ENCODE data around the gene BCL11A.
A peak's percentile ranks its signal among the peaks of the same experiment; 100 is the strongest.

Gene BCL11A

DNA sequence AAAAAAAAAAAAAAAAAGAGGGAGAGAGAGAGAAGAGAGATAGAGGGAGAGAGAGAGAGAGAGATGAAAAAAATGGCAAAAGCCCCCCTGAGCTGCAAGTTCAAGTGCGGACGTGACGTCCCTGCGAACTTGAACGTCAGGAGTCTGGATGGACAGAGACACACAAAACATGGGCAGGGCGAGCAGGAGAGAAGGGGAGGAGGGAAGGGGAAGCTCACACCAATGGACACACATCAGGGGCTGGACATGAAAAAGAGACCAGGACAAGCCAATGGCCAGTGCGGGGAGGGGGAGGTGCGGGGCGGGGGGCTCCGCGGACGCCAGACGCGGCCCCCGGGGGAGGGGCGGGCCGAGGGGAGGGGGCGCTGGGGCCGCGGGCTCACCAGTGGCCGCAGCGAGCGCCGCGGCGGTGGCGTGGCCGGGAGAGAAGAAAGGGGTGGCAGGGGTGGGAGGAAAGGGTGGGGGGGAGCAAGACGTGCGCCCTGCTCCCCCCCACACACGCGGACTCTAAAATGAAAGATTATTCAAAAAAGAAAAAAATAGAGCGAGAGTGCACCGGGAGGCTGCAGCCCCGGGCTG lies at the start of gene BCL11A:
TSS of gene BCL11A (minus strand) at position 160 of the 579 bp plus-strand sequence. CDS start 384 bp downstream, outside the sequence.
- peak; percentile 79 to 89 for DNase-seq

DNA sequence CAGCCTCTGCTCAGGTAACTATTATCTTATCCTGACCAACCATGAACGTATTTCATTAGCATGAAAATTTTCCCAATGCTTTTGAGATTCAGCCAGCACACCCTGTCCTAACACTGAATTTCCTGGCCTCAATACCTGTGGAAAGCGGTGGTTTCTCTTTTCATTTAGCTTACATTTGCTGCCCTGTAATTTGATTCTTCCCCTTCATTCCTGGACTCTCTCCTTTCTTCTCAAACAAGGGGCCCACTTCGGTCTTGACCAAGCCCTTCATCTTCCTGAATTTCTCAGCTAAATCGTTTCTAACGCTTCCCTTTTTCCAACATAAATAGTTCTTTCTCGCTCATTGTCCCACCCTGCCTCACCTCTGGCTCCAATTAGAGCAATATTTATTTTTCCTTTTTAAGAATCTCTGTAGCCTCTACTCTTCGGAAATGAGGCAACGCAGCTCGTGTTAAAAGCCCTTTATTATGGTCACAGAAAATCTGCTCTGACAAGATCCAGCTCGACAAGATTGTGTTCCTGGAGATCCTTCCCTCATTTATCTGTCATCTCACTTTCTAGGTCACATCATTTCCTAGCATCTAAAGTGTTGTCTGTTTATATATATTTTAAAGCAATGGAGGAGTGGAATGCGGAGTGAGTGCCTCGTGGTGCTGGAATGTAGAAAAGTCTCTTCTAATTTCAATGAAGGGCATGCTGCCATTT lies 49.5 kb upstream of the BCL11A start:
- DNase-seq: no peak

DNA sequence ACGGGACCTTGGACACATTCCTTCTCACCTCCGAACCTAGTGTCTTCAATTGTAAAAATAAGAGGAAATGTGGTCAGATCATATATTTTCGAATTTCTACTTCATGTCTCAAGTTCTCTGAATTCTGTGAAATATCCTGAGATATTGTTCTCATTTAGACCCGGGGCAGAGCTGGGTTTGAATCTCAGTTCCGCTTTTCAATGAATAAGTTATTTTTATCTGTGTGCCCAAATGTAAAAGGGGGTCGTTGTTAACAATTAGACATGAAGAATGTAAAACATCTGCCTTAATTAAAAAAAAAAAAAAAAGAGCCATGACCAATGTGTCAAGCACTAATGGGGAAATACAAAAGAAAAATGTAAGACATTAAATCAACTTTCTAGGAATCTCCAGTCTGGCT lies 48.9 kb upstream of the BCL11A start:
- DNase-seq: no peak

DNA sequence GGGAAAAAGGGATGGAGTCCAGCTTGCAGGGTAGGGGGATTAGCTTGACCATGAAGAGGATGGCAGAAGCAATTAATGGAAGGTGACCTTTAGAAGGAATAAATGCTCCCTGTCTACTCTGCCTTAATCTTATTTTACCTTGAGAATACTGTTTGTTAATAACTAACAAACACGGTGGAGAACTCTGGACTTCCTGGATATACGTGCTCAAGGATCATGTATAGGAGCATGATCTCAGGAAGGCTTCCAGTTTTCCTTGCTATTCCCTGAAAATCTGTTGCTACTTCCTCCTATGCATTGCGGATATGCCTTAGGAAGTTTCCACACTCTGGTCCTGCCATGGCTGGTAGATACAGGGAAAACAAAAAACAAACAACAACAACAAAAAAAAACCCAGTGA lies 44.8 kb upstream of the BCL11A start:
- DNase-seq: no peak

DNA sequence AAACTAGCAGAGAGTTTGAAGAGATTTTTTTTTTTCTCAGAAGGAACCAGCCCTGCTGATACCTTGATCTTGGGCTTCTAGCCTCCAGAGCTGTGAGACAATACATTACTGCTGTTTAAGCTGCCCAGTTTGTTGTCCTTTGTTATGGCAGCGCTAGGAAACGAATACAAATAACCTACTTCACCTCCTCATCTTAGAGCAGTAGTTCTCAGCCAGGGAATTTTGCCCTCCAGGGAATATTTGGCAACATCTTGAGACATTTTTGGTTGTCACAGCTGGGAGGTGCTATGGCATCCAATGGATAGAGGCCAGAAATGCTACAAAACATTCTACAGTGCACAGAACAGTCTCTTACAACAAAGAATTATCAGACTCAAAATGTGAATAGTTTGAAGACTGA lies 43.9 kb upstream of the BCL11A start:
- no peak for DNase-seq

DNA sequence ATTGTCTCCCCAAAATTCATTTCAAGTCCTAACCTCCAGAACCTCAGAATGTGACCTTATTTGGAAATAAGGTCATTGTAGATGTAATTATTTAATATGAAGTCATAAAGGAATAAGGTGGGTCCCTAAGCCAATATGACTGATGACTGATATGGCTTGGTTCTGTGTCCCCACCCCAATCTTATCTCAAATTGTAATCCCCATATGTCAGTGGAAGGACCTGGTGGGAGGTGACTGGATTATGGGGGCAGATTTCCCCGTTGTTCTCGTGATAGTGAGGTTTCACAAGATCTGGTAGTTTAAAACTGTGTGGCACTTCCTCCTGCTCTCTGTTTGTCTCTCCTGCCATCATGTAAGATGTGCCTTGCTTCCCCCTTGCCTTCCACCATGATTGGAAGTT lies 43.0 kb upstream of the BCL11A start:
- DNase-seq: no peak

DNA sequence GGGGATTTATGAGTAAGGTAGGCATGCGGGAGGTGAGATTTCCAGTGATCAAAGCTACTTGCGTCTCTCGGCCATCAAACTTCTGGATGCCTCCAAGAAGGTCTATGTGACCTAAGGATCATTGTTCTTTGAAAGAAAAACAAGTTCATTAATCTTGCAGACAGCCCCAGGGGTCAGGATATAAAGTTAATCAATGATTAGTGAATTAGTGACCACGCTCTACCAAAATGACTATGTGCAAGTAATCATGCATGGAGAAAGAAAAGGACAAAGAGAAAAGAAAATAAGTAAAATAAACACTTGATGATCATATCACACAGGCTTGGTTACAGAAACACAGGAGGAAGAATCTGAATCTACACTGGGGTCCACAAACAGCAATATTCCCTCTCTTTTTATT lies 42.5 kb upstream of the BCL11A start:
- DNase-seq: no peak

DNA sequence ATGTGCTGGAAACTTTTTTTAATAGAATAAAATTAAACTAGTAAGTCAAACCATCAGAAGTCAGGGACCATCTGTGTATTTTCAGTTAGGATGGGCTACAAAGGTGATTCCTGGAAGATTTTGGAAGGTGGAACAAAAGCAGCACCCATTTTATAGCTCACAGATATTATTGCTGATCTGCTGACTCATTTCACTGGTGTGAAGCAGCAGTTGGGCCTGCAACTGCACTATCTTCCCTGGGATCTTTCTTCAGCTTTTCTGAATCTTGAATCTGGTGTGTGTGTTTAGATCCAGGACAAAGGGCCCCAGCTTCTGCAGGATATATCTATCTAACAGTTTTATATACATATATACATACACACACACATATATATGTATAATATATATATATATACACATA lies 35.6 kb upstream of the BCL11A start:
- no peak for DNase-seq

DNA sequence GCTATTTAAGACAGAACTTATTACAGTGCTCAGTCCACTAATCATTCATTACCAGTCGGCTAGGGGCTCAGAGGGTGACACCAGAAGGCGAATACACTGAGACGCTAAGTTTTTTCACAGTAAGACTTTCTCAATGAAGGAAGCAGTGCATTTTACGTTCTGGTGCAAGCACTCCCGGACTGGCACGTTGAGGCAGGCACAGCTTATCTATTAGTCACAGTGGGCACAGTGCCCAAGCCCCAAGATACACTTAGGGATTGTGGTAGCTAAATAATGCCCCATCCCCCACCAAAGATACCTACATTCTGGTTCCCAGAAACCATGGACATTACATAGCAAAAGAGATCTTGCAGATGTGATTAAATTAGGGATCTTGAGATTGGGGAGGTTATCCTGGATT lies 32.6 kb upstream of the BCL11A start:
- DNase-seq: no peak

DNA sequence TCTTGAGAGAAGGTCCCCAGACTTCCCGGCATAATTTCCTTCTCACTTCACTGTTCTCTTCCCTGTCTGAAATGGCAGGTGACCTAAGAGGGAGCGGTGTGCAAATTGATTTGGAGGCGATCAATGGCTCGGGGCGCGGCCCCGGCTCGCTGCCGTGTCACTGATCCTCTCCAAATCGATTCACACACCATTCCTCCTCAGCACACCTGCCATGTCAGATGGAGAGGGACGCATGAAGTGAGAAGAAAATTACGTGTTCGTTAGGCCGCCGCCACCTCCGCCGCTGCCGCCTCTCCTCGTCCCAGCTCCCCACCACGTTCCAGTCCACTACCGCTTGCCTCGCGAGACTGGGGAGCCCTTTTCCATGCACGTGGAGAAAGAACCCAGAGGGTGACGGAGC lies 31.8 kb upstream of the BCL11A start:
- DNase-seq: no peak

DNA sequence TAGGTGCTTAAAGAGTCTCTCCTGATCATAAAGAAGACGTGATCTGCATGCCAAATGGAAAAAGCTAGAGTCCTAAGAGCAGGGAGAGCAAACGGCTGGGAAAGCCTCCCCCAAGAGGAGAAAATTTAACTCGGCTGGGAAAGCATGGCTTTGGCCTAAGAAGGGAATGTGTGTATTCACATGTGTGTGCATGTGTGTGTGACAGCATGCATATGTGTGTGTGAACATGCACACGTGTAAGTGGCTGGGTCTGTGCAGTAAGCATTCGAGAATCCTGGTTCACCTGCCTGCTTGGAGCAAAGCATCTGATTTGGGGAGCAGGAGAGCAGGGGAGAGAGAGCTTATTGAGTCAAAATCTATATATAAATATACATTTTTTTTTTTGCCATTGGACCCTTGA lies 30.1 kb upstream of the BCL11A start:
- no peak for DNase-seq

DNA sequence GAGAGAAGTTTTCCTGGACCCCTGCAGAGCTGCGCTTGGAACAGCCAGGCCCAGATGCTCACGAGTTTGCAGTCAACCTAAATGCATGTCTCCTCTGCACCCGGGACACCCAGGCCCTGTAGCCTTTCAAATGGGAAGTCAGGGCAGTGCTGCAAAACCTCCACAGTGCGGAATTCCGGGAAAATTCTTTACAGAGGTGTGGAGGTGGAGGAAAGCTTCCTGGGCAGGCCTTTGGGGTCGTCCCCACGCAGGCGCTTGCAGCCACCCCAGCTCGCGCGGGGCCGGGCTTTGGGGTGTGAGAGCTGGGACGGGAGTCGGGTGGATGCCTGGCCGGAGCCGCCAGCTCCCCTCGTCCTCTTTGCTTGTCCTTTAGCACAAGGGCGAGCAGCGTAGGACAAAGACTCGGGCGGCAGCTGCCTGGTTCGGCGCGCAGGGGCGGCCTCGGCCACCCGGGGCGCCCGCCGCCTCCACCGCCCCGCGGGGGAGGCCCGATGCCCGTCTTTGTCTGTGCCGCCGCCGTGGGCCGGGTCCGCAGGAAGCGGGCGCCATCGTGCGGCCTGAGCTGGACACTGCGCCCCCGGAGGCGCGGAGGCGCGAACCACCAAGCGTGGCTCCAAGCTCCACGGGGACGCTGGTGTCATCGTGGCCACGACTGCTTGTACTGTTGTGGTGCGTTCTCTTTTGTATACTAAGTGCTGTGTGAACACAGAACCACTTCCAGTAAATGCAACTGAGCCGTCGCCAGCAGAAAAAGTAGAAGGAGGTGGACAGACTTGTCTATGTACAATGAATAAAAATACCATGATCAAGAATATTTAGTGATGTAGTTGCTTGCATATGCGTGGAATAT lies 28.2 kb upstream of the BCL11A start:
- peak in 1 of 2 experiments; percentile 83 for DNase-seq

DNA sequence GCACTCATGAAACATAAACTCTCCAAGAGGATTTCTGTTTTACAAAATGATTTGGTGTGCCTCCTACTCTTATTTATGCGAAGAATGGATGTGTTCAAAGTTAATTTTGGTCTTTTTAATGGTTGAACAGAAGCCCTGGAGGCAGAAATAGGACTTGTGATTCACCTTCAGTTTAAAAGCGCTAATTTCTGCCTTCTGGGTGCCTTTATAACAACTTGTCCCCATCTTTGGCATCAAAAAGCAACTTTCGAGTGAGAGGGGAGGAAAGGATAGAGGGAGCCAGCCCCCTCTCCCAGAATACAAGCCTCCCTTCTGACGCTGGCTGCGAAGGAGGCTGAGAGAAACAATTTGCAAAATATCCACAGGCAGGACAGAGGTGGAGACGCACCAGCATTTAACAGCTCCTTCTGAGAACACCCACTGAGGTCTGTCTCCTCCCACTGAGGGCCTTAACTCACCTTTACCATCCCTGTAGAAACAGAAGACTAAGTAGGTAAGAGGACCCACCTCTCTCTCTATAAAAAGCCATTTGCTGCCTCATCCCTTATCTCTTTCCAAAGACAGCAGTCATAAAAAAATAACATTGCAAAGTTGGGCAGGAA lies 24.3 kb upstream of the BCL11A start:
- DNase-seq: no peak

DNA sequence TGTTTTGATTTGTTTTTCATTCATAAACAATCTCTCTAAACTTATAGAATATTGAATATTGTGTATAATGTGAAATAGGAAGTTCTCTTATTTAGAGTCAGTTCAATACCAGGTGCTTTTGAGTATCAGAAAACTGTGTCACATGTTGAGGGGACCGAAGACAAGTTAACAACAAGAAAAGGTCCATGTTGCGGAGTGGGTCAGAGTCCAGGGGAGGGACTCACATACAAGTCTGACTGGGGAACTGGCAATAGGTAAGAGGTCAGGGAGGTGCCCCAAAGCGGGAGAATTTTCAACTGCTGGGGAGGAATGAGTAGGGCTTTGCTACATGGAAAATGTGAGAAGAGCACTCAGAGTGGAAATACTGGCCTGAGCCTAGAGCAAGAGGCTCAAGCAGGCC lies 19.8 kb upstream of the BCL11A start:
- DNase-seq: no peak

DNA sequence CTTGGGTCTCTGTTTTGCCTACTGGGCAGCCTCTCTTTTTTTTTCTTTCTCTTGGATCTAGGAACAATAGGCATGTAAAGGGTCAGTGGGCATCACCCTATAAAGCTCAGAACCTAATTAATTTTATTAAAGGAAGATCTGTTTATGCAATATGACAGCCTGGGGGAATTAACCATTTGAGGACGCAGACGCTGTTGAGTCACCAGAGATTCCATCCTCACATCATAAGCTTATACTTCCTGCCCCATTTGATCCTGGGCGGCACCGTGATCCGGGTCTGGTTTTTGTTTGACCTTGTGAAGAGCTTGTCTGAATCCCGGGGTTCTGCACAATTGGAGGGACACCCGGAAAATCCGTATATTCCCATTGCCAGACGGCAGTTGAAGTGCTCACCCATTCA lies 16.8 kb upstream of the BCL11A start:
- DNase-seq: no peak

DNA sequence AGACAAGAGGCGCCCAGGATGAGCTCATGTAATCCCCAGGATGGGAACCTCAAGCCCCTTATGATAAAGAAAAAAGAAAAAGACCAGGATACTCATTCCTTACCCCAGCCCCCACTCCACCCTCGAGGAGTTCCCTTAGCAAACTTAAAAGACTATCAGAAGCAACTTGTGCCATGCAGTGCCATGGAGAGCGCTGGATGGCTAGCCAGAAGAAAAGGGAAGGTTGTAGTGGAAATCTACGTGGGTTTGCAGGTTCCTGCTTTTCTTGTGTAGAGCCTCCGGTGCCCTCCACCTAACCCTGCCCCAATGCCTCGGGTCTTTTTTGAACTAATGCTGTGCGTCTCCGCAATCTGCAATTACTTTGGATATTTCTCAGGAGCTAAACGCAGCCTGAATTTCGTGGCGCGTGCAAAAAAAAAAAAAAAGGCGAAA lies 16.2 kb upstream of the BCL11A start:
- no peak for DNase-seq

DNA sequence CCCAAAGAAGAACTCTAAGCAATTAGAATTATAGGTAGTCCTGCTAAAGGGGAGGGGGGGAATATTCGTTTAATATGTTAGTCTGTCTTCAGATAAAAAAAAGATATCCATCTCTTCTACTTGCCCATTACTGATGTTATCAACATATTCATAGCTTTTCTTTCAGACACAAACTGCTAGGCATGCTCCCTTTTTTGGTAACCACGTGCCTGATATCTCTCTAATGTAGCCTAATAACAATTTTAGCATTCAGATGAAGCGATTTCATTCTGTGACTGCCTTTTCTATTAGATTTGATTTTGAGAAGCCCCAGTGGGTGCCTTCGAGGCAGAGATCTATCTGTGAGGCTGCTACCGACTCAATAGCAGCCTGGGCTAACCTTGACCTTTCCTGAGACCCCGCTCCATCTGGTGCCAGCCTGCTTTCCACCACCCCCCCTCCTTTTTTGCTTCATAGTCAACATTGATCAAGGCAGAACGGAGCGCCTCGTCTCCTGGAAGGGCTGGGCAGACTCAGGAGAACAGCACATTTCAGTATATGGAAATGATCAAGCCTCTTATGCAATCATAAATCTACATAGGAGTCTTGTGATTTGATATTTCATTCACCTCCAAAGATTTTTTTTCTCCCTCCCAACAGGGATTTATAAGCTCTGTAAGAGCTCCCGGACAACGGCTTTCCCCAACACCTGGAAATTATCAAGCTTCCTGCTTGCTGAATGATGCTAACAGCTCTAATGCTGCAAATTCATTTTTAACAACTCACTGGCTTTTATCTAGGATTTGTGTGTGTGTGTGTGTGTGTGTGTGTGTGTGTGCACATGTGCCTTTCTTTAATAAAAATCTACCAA lies 14.7 kb upstream of the BCL11A start:
- no peak for DNase-seq

DNA sequence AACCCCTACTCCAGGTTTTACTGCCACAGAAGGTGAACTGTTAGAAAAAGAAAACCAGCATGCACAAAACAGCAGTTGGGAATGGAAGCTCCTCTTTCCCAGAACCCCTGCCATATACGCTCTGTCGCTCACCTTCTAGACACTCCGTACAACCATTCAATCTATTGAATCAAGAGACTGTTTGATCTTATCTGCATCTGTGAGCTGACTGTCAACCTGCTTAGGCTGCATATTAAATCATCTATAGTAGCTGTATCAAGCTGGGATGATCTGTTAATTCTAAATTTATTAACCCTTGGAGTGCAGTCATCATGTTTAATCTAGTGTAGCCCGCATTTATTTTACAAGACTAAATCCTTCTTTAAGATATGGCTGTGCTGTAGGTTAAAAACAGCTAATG lies 13.6 kb upstream of the BCL11A start:
- DNase-seq: no peak

DNA sequence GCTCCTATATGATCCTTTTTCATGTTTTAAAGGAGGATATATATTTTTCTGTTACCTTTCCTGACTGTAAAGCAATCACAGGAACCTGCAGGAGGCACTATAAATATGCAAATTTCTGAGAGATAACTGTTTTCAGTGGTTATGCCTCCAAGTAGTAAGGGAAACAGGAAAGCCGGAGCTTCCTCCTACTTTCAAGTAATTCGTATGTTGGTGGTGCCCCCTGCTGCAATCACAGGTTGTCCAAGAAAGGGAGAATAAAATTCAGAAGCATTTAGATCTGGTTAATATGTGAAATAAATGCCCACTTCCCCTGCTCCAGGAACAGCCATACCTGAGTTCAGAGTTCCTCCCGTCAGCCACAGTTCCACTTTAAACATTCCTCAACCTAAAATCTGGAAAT lies 12.0 kb upstream of the BCL11A start:
- DNase-seq: peak in 1 of 2 experiments; percentile 6

DNA sequence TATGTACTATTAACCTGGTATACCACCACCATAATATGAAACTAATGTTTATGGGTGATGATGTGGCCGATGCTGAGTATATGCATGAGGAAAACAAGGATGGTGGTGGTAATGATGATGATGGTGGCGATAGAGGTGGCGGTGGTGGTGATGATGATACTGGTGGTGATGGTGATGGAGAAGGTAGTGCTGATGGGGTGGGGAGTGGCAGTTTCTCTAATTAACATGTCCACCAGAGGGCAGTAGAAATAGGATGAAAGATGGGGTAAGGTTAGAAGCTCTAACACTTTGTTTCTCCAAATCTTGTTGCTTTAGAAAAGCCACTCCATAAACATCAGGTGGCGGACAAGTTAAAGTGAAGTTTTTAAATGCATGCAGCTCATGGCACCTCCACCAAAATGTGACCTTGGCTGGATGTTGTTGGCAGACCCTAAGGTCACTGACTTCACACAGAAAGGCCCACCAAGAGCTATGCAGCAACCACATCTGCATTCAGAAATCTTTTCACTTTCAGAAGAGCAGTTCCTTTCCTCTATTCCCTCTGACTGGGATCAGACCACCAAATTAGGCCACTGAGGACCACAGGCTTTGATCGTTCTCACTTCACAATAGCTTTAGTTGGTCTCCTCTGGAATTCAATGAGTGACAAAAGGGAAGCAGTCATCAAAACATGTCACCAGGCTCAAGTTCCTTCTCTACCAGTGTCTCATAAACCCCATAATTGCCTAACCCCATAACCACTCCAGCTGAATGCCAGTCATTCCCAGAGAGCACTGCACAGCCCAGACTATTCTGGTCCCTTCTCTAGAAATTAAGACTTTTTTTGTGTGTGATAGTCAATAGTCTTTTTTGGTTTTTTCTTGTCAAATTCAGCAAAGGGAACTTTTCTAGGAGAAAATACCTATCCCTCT lies 7.5 kb upstream of the BCL11A start:
- peak in 1 of 2 experiments; percentile 36 for DNase-seq

DNA sequence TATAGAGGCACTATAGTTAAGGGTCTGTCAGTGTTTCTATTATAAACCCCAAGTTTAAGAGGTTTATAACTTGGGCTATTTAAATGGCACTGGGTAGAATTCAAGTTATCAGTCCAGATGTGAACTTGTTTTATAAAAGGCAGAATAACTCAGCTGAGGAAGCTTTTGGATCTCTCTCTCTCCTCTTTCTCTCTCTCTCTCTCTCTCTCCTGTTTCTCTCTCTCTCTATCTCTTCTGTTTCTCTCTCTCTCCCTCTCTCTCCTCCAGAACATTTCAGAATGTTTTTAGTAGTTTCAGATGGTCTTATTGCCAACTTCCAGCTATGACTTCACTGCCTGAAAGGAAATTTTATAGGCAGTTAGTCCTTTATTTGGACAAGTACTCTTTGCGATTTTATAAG lies 6.4 kb upstream of the BCL11A start:
- DNase-seq: no peak

DNA sequence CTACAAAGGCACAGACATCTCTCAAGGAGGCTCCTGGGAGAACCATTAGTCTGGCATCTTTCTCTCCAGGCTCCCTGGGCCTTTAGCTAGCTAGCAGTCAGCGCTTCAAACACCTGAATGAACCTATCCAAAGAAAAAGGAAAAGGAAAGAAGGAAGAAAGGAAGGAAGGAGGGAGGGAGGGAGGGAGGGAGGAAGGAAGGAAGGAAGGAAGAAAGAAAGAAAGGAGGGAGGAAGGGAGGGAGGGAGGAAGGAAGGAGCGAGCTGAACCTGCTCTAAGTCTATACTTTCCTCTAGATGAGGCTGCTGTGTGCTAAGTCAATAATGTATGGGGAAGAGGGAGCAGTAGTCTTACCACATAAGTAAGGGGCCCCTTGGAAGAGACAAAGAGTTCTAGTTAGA lies 5.1 kb upstream of the BCL11A start:
- DNase-seq: no peak
